Small intestine (tissue), 7 donors: Measurements from ENCODE around the gene FBLN5. TPM values are rescaled to one million over a fixed set of nuclear protein-coding genes. Genes with fewer than 3 reads are reported as not detected.

ENCODE experiments used
- DNase-seq, 2 donors: peaks; one replicate each; pipeline versions ENCODE4 v3.0.0 to v3.0.0-alpha.2; 2013
- FAIRE-seq: peaks from 2 replicates; lab custom pipeline; 2012; peaks lifted over from hg19 to GRCh38; lab: Jason Lieb, UNC
- H3K27ac ChIP-seq, 3 donors: one replicate each; pipeline ENCODE4 v1.5.1; 2013; ENCODE audit warnings: low read length in 2 of 3, mild to moderate bottlenecking in 2 of 3, control low read depth in 1 of 3, inconsistent platforms in 1 of 3, low read depth in 1 of 3, moderate library complexity in 1 of 3
- H3K27me3 ChIP-seq, 3 donors: one replicate each; pipeline ENCODE4 v1.6.1; 2013; ENCODE audit warnings: low read length in 3 of 3, inconsistent platforms in 1 of 3; ENCODE audit not compliant: control insufficient read depth in 3 of 3, insufficient read depth in 3 of 3
- H3K36me3 ChIP-seq, 3 donors: one replicate each; pipeline ENCODE4 v1.6.1; 2013; ENCODE audit warnings: low read length in 3 of 3, inconsistent platforms in 1 of 3, low read depth in 1 of 3, mild to moderate bottlenecking in 1 of 3, moderate library complexity in 1 of 3; ENCODE audit not compliant: control insufficient read depth in 3 of 3, insufficient read depth in 2 of 3
- H3K4me1 ChIP-seq, 3 donors: one replicate each; pipeline ENCODE4 v1.6.1; 2013; ENCODE audit warnings: low read length in 2 of 3, inconsistent platforms in 1 of 3, low read depth in 1 of 3, mild to moderate bottlenecking in 1 of 3, moderate library complexity in 1 of 3; ENCODE audit not compliant: control insufficient read depth in 3 of 3, insufficient read depth in 2 of 3
- H3K4me3 ChIP-seq, 3 donors: one replicate each; pipeline ENCODE4 v1.5.1; 2013; ENCODE audit warnings: low read length in 3 of 3, control low read depth in 1 of 3, inconsistent platforms in 1 of 3, low read depth in 1 of 3, mild to moderate bottlenecking in 1 of 3, moderate library complexity in 1 of 3
- H3K9me3 ChIP-seq, 2 donors: one replicate each; pipeline ENCODE4 v1.6.1; 2013; ENCODE audit warnings: low read depth in 1 of 2, low read length in 1 of 2; ENCODE audit not compliant: control insufficient read depth in 2 of 2, insufficient read depth in 1 of 2
- WGBS, 3 donors: extraction: QIAGEN DNeasy Blood & Tissue Kit; methylation state at CpG; one replicate each; pipeline ENCODE4 v1.1.7; 2013; 5-methylcytosine and 5-hydroxymethylcytosine counted together
- polyA plus RNA-seq, 4 donors: library from polyadenylated mRNA; stranded (reverse) in 3 of 4; unstranded in 1 of 4; fragments of 200-250 nt in 3 of 4; fragments of 120-200 nt in 1 of 4; gene quantifications; one replicate each; pipeline versions ENCODE4 v1.2.1 to v1.2.3, GENCODE V29; 2013
- donor health status: healthy with polysubstance abuse.
- donor health status: control.
- donor health status: control.
- donor health status: Bipolar disorder and iron deficiency.
- donor health status: healthy.

The FBLN5 gene
- polyA plus RNA-seq, 4 donors = 2.0 to 88.3 (median 22.9) TPM

- no peak overlapping the region for H3K27ac ChIP-seq
These were observed 118.0 kb downstream of the FBLN5 start for GRCh38 chr14:91829511-91829910.

GRCh38 chr14:91827746-91828145 is 119.7 kb downstream of the FBLN5 start:
- peaks cover 0 to 3% of the 10 kb centered on the region in 2 donors for H3K9me3 ChIP-seq
- H3K4me1 ChIP-seq = peaks cover 0 to 3% (median 0%) of the 10 kb centered on the region in 3 donors
- WGBS, 3 donors = 95 to 100% (median 97%) methylated on average over 1 of the region's 1 CpG
- no peak for FAIRE-seq
- H3K36me3 ChIP-seq = no peaks in the 10 kb centered on the region
- H3K27me3 ChIP-seq = no peaks in the 10 kb centered on the region
- no peak overlapping the region for H3K27ac ChIP-seq
- no peak overlapping the region for H3K4me3 ChIP-seq
- DNase-seq = no peak

More at GRCh38 chr14:91829511-91829910, 118.0 kb downstream of the FBLN5 start:
- WGBS, 3 donors = 30 to 45% (median 39%) methylated on average over 2 of the region's 2 CpGs
- Histone ChIP-seq H3K36me3 (no peaks in the 10 kb centered on the region), H3K9me3 (peaks cover 0 to 3% of the 10 kb centered on the region in 2 donors), H3K27me3 (no peaks in the 10 kb centered on the region), H3K4me3 (no peak overlapping the region), H3K4me1 (peaks cover 0 to 3% (median 0%) of the 10 kb centered on the region in 3 donors)
- DNase-seq (no peak), FAIRE-seq (no peak)

Other genes starting within 250 kb of the FBLN5 start
- under 1 TPM in 3 of 4 donors, not detected in 1; 0.89 to 0.92 (median 0.92) TPM for gene CATSPERB, start 215.6 kb downstream of the FBLN5 start, polyA plus RNA-seq
- 10 to 100 TPM; 12.4 to 31.7 (median 20.4) TPM for gene TC2N, start 80.2 kb downstream of the FBLN5 start, polyA plus RNA-seq
- 10 to 100 TPM in 1 of 4 donors, 1 to 10 TPM in 3; 3.5 to 22.4 (median 5.9) TPM for gene TRIP11, start 92.4 kb upstream of the FBLN5 start, polyA plus RNA-seq
- gene ATXN3, start 158.9 kb upstream of the FBLN5 start, polyA plus RNA-seq = 10 to 100 TPM in 2 of 4 donors, 1 to 10 TPM in 2; 6.8 to 15.6 (median 9.0) TPM
- 1,000 to 10,000 TPM in 1 of 4 donors, 100 to 1,000 TPM in 3; 223 to 1,286 (median 710) TPM for gene NDUFB1, start 174.0 kb upstream of the FBLN5 start, polyA plus RNA-seq
- 10 to 100 TPM in 3 of 4 donors, 1 to 10 TPM in 1; 5.8 to 28.4 (median 14.0) TPM for gene CPSF2, start 174.3 kb upstream of the FBLN5 start, polyA plus RNA-seq